Liver (tissue), 9 donors: ENCODE results near the gene TMEM200C. TPM values are rescaled to one million over a fixed set of nuclear protein-coding genes. Genes with fewer than 3 reads are reported as not detected.

ENCODE experiments used
- DNase-seq: peaks from one replicate; pipeline ENCODE4 v3.0.0-alpha.2; 2017; ENCODE audit warnings: low spot score
- H3K27ac ChIP-seq, 2 donors: one replicate each; pipeline ENCODE4 v1.7.0; 2013; ENCODE audit warnings: inconsistent platforms in 2 of 2, low read length in 2 of 2, control low read depth in 1 of 2, low read depth in 1 of 2, mild to moderate bottlenecking in 1 of 2
- H3K27me3 ChIP-seq, 4 donors: one replicate each; pipeline versions ENCODE4 v1.6.1 to v1.7.0; 2013; ENCODE audit warnings: low read length in 3 of 4, inconsistent platforms in 1 of 4, mild to moderate bottlenecking in 1 of 4, moderate library complexity in 1 of 4; ENCODE audit not compliant: control insufficient read depth in 4 of 4, insufficient read depth in 4 of 4
- H3K36me3 ChIP-seq, 4 donors: one replicate each; pipeline versions ENCODE4 v1.6.1 to v1.7.0; 2013; ENCODE audit warnings: low read length in 3 of 4, mild to moderate bottlenecking in 3 of 4, low read depth in 1 of 4, moderate library complexity in 1 of 4; ENCODE audit not compliant: control insufficient read depth in 4 of 4, insufficient read depth in 3 of 4
- H3K4me1 ChIP-seq, 4 donors: one replicate each; pipeline versions ENCODE4 v1.6.1 to v1.7.0; 2013; ENCODE audit warnings: low read length in 3 of 4, mild to moderate bottlenecking in 3 of 4, moderate library complexity in 1 of 4; ENCODE audit not compliant: control insufficient read depth in 4 of 4, insufficient read depth in 4 of 4
- H3K4me3 ChIP-seq, 3 donors: one replicate each; pipeline versions ENCODE4 v1.6.1 to v1.7.0; 2013; ENCODE audit warnings: low read length in 3 of 3, control low read depth in 1 of 3, low read depth in 1 of 3, mild to moderate bottlenecking in 1 of 3
- H3K9ac ChIP-seq, 2 donors: one replicate each; pipeline ENCODE4 v1.7.0; 2013; ENCODE audit warnings: low read length in 2 of 2, mild to moderate bottlenecking in 2 of 2, moderate library complexity in 2 of 2, control low read depth in 1 of 2, low read depth in 1 of 2
- H3K9me3 ChIP-seq, 4 donors: one replicate each; pipeline versions ENCODE4 v1.6.1 to v1.7.0; 2013; ENCODE audit warnings: low read length in 3 of 4; ENCODE audit not compliant: control insufficient read depth in 4 of 4
- CTCF ChIP-seq: fragments of 150-350 bp; IDR thresholded peaks from 2 replicates; pipeline ENCODE4 v1.5.1; 2017; ENCODE audit warnings: improper control_type of control experiment, low read depth, low read length; ENCODE audit not compliant: missing input control
- EGR1 ChIP-seq, 2 donors: IDR thresholded peaks; 2 replicates each; pipeline ENCODE4 v1.6.1; 2016 to 2018; ENCODE audit warnings: antibody characterized with exemption in 2 of 2, low read depth in 2 of 2
- FOXA1 ChIP-seq: IDR thresholded peaks from 2 replicates; pipeline ENCODE4 v1.6.1; 2016; ENCODE audit warnings: antibody characterized with exemption
- HNF4A ChIP-seq, 2 donors: conservative IDR thresholded peaks; 2 replicates each; pipeline ENCODE4 v1.6.1; 2016; ENCODE audit warnings: antibody characterized with exemption in 2 of 2, mild to moderate bottlenecking in 2 of 2
- HNF4G ChIP-seq: IDR thresholded peaks from 2 replicates; pipeline ENCODE4 v1.6.1; 2016; ENCODE audit warnings: antibody characterized with exemption
- NR2F2 ChIP-seq: IDR thresholded peaks from 2 replicates; pipeline ENCODE4 v1.6.1; 2016; ENCODE audit warnings: antibody characterized with exemption
- REST ChIP-seq: IDR thresholded peaks from 2 replicates; pipeline ENCODE4 v1.6.1; 2016; ENCODE audit warnings: antibody characterized with exemption, mild to moderate bottlenecking
- SP1 ChIP-seq: IDR thresholded peaks from 2 replicates; pipeline ENCODE4 v1.6.1; 2018; ENCODE audit warnings: antibody characterized with exemption, mild to moderate bottlenecking
- YY1 ChIP-seq: IDR thresholded peaks from 2 replicates; pipeline ENCODE4 v1.6.1; 2016; ENCODE audit warnings: antibody characterized with exemption, mild to moderate bottlenecking
- WGBS: extraction: QIAGEN DNeasy Blood & Tissue Kit; methylation state at CpG from one replicate; pipeline ENCODE4 v1.1.7; 2013; 5-methylcytosine and 5-hydroxymethylcytosine counted together
- polyA plus RNA-seq, 2 donors: library from polyadenylated mRNA; stranded (reverse) in 1 of 2; unstranded in 1 of 2; fragments of 200-250 nt in 1 of 2; fragments of >200 nt in 1 of 2; fragmentation: Nextera tagmentation in 1 of 2; extraction: Ambion mirVana in 1 of 2; gene quantifications; one replicate each; pipeline versions ENCODE4 v1.2.1 to v1.2.3, GENCODE V29; 2013 to 2015
- total RNA-seq, 2 donors: library from RNA; depleted of rRNA; stranded (reverse); fragments of >200 nt; gene quantifications; one replicate each; pipeline ENCODE4 v1.2.3, GENCODE V29; 2014
- donor health status: healthy.
- donor health status: healthy.
- donor health status: healthy.
- donor health status: healthy.
- donor health status: healthy.

Gene TMEM200C
- total and polyA plus RNA-seq, 4 donors = 0.08 to 0.58 (median 0.24) TPM

DNA sequence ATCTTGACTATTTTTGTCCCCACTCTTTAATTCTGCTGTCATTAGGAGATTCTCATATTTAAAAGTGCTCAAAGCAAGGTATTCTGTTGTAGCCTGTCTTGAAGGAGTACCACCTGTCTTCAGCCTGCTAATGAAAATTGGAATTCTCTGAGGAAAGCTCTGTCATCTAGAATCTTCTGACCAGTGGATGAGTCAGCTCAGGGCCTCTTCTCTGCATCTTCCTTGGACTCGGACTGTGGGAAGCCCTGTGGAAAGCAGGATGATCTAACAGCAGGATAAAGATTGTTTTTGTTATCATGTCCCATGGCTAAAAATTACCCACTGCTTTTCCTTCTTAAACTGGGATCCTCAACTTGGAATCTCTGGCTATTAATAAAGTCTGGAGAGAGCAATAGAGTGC is 18.7 kb upstream of the TMEM200C start:
- H3K9me3 ChIP-seq = no peaks in the 10 kb centered on the region
- no peaks in the 10 kb centered on the region for H3K27me3 ChIP-seq
- no peaks in the 10 kb centered on the region for H3K4me1 ChIP-seq
- no peak overlapping the region for H3K4me3 ChIP-seq
- no peaks in the 10 kb centered on the region for H3K36me3 ChIP-seq
- H3K27ac ChIP-seq = no peak overlapping the region
- no peak for TF ChIP-seq HNF4A (conservative IDR thresholded peaks at IDR 0.05)
- TF ChIP-seq FOXA1 = no peak
- H3K9ac ChIP-seq = no peak overlapping the region
- DNase-seq = no peak
- 78% methylated on average over 1 of the region's 1 CpG for WGBS

GRCh38 chr18:5912566-5912965 is 17.2 kb upstream of the TMEM200C start:
- no peak for DNase-seq
- H3K36me3 ChIP-seq = no peaks in the 10 kb centered on the region
- no peaks in the 10 kb centered on the region for H3K9me3 ChIP-seq
- no peaks in the 10 kb centered on the region for H3K27me3 ChIP-seq
- no peak overlapping the region for H3K9ac ChIP-seq
- WGBS = 86% methylated on average over 7 of the region's 7 CpGs
- H3K4me1 ChIP-seq = no peaks in the 10 kb centered on the region
- no peak overlapping the region for H3K4me3 ChIP-seq
- no peak for TF ChIP-seq REST
- no peak for TF ChIP-seq EGR1 (IDR thresholded peaks at IDR 0.05; ENCODE audit: low read depth in 2 of 2)
- no peak for TF ChIP-seq HNF4A (conservative IDR thresholded peaks at IDR 0.05)
- TF ChIP-seq SP1 = no peak
- no peak for TF ChIP-seq YY1
- no peak overlapping the region for H3K27ac ChIP-seq

GRCh38 chr18:5909125-5909524 is 13.8 kb upstream of the TMEM200C start:
- WGBS = 77% methylated on average over 2 of the region's 2 CpGs

GRCh38 chr18:5903386-5903785 is 8.1 kb upstream of the TMEM200C start:
- no peak overlapping the region for H3K4me3 ChIP-seq
- DNase-seq = no peak
- no peak overlapping the region for H3K9ac ChIP-seq
- TF ChIP-seq SP1 = no peak
- no peak for TF ChIP-seq NR2F2
- TF ChIP-seq REST = no peak
- TF ChIP-seq CTCF = no peak
- no peak overlapping the region for H3K27ac ChIP-seq
- no peaks in the 10 kb centered on the region for H3K4me1 ChIP-seq
- H3K36me3 ChIP-seq = no peaks in the 10 kb centered on the region
- 78% methylated on average over 10 of the region's 10 CpGs for WGBS
- H3K9me3 ChIP-seq = no peaks in the 10 kb centered on the region
- H3K27me3 ChIP-seq = peaks cover 0 to 2% (median 0%) of the 10 kb centered on the region in 4 donors

More at GRCh38 chr18:5909125-5909524, 13.8 kb upstream of the TMEM200C start:
- H3K9ac ChIP-seq = no peak overlapping the region
- H3K36me3 ChIP-seq = no peaks in the 10 kb centered on the region
- no peaks in the 10 kb centered on the region for H3K4me1 ChIP-seq
- DNase-seq = no peak
- H3K27me3 ChIP-seq = no peaks in the 10 kb centered on the region
- no peak overlapping the region for H3K27ac ChIP-seq
- no peak for TF ChIP-seq HNF4G
- H3K4me3 ChIP-seq = no peak overlapping the region
- no peaks in the 10 kb centered on the region for H3K9me3 ChIP-seq
